CD4-positive, alpha-beta T cell (primary cell): Measurements from ENCODE around the gene FBN1. TPM values are rescaled to one million over a fixed set of nuclear protein-coding genes. Genes with fewer than 3 reads are reported as not detected.

ENCODE experiments used
- ATAC-seq: fragments of 200-7000 bp; cut with Tn5 transposase; one replicate; pipeline ENCODE4 v1.10.0; 2022; ENCODE audit warnings: mild to moderate bottlenecking; ENCODE audit not compliant: poor library complexity
- CTCF ChIA-PET: fragments of 350-600 bp; sonication (Branson Sonifier 250); formaldehyde crosslinking; loops from one replicate; lab custom pipeline; 2021; ENCODE audit warnings: antibody characterized with exemption, inconsistent platforms; lab: Charles Lee
- POLR2A ChIA-PET: fragments of 350-600 bp; sonication (Branson Sonifier 250); formaldehyde crosslinking; loops from one replicate; lab custom pipeline; 2021; ENCODE audit warnings: antibody characterized with exemption, inconsistent platforms; lab: Charles Lee
- DNase-seq, 14 experiments: peaks; one replicate each; pipeline ENCODE4 v3.0.0-alpha.2; 2013 to 2020; ENCODE audit warnings: mixed read lengths in 2 of 14
- H3K27ac ChIP-seq, 2 donors: one replicate each; pipeline versions ENCODE4 v1.5.1 to v1.7.0; 2013; ENCODE audit warnings: low read length in 2 of 2, low read depth in 1 of 2, mild to moderate bottlenecking in 1 of 2
- H3K27me3 ChIP-seq, 2 experiments: 1 replicate in 1 of 2; 2 replicates in 1 of 2; pipeline versions ENCODE4 v1.6.1 to v1.7.0; 2013; ENCODE audit warnings: low read length in 2 of 2, control low read depth in 1 of 2, mild to moderate bottlenecking in 1 of 2, moderate library complexity in 1 of 2; ENCODE audit not compliant: insufficient read depth in 2 of 2, control insufficient read depth in 1 of 2
- H3K36me3 ChIP-seq: one replicate; pipeline ENCODE4 v1.6.1; 2013; ENCODE audit warnings: low read length, control low read depth; ENCODE audit not compliant: insufficient read depth
- H3K4me1 ChIP-seq: one replicate; pipeline ENCODE4 v1.6.1; 2013; ENCODE audit warnings: low read length, control low read depth; ENCODE audit not compliant: insufficient read depth
- H3K4me3 ChIP-seq: one replicate; pipeline ENCODE4 v1.5.1; 2013; ENCODE audit warnings: mild to moderate bottlenecking, low read length, moderate library complexity
- H3K9me3 ChIP-seq, 2 experiments: 1 replicate in 1 of 2; 2 replicates in 1 of 2; pipeline versions ENCODE4 v1.6.1 to v1.7.0; 2013; ENCODE audit warnings: low read length in 2 of 2, mild to moderate bottlenecking in 2 of 2, control low read depth in 1 of 2, moderate library complexity in 1 of 2; ENCODE audit not compliant: control insufficient read depth in 1 of 2, insufficient read depth in 1 of 2
- H3K27ac Mint-ChIP-seq: one replicate; pipeline ENCODE4 v1.8.0; 2020; ENCODE audit warnings: mixed read lengths
- H3K27me3 Mint-ChIP-seq: one replicate; pipeline ENCODE4 v1.8.0; 2021; ENCODE audit warnings: mixed read lengths
- H3K36me3 Mint-ChIP-seq: one replicate; pipeline ENCODE4 v1.8.0; 2021; ENCODE audit warnings: low read depth, mixed read lengths
- H3K4me1 Mint-ChIP-seq: one replicate; pipeline ENCODE4 v1.8.0; 2021; ENCODE audit warnings: low read depth, mixed read lengths
- H3K4me3 Mint-ChIP-seq: one replicate; pipeline ENCODE4 v1.8.0; 2020; ENCODE audit warnings: mild to moderate bottlenecking, mixed read lengths
- H3K9me3 Mint-ChIP-seq: one replicate; pipeline ENCODE4 v1.8.0; 2020; ENCODE audit warnings: mixed read lengths
- intact Hi-C, 2 experiments: fragments of 100-400 bp; cut with DNase I in 1 of 2; cut with micrococcal nuclease in 1 of 2; formaldehyde crosslinking; loops; one replicate each; pipeline versions ENCODE4 v1.15.1 to v1.9.0; 2023 to 2025; cut with DNase I, micrococcal nuclease
- total RNA-seq, 174 experiments: library from RNA in 2 of 174; stranded (reverse) in 2 of 174; gene quantifications; one replicate each; pipeline ENCODE4 v1.2.3 and lab custom pipeline; 2021 to 2026
- TF ChIP-seq, protein P1 (sequence below): fragments of 200-600 bp; IDR thresholded peaks from one replicate; pipeline ENCODE4 v1.8.0; 2022; ENCODE audit warnings: antibody characterized with exemption, mild to moderate bottlenecking

FBN1 gene
- total RNA-seq, 2 experiments from 2014 or later, result 0.11 to 0.25 TPM

DNA sequence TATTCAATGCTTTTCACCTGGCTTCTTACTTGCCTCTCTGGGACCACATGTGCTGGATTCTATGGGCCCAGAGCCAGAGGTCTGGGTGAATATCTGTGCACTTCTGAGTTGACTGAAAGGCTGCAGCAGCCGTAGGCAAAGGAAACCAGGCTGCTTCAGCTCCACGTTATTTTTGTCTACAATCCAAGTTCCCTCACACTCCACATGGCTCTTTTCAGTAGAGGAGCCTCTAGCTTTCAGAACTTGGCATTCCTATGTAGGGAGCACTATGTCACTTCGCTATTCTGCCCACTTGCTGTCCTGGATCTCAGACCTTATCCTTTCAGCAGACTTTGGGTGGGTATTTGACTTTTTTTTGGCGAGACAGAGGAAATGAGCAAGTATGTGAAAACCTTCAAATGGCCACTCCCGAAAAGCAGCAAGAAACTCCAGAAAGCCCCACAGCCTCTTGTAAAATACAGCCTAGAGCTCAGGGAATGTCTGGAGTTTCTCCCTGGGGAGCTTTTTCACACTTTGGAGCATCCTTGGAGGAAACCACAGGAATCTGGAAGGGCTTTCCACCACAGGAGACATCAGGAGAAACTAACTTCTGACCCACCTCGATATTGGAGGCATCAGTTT lies 233.4 kb downstream of the FBN1 start:
- H3K27ac Mint-ChIP-seq, result no peak overlapping the region
- Histone ChIP-seq H3K4me1 (no peaks in the 10 kb centered on the region), H3K9me3 (no peaks in the 10 kb centered on the region), H3K36me3 (no peaks in the 10 kb centered on the region), H3K27ac (no peak overlapping the region), H3K27me3 (no peaks in the 10 kb centered on the region), H3K4me3 (no peak overlapping the region)
- no peaks in the 10 kb centered on the region for H3K4me1 Mint-ChIP-seq
- ChIA-PET POLR2A (no interaction called here), CTCF (no interaction called here)
- DNase-seq, result no peak
- no peaks in the 10 kb centered on the region for H3K27me3 Mint-ChIP-seq
- no peaks in the 10 kb centered on the region for H3K9me3 Mint-ChIP-seq
- no peak for ATAC-seq
- intact Hi-C loops, result no loop called here
- TF ChIP-seq, protein P1, sequence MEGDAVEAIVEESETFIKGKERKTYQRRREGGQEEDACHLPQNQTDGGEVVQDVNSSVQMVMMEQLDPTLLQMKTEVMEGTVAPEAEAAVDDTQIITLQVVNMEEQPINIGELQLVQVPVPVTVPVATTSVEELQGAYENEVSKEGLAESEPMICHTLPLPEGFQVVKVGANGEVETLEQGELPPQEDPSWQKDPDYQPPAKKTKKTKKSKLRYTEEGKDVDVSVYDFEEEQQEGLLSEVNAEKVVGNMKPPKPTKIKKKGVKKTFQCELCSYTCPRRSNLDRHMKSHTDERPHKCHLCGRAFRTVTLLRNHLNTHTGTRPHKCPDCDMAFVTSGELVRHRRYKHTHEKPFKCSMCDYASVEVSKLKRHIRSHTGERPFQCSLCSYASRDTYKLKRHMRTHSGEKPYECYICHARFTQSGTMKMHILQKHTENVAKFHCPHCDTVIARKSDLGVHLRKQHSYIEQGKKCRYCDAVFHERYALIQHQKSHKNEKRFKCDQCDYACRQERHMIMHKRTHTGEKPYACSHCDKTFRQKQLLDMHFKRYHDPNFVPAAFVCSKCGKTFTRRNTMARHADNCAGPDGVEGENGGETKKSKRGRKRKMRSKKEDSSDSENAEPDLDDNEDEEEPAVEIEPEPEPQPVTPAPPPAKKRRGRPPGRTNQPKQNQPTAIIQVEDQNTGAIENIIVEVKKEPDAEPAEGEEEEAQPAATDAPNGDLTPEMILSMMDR, result no peak
- H3K36me3 Mint-ChIP-seq, result no peaks in the 10 kb centered on the region
- no peak overlapping the region for H3K4me3 Mint-ChIP-seq

DNA sequence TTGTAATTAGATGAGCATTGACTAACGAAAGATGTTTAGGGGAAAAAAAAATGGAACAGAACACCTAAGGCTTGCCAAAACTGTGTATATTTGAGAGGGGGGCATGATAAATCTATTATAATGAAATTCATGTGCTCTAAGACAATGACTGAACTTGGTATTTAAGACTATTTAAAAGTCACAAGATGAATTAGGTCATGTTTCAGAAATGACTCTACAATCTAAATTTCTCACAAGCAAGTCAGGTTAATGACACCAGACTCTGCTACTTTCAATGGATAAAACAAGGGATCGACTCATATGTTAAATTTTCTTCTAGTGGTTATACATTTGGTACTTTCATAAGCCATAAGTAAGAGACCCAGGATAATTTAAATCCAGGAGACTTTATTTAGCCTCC lies 235.9 kb downstream of the FBN1 start:
- POLR2A ChIA-PET, result no interaction called here
- H3K9me3 Mint-ChIP-seq, result no peaks in the 10 kb centered on the region
- CTCF ChIA-PET, result no interaction called here
- Histone ChIP-seq H3K4me3 (no peak overlapping the region), H3K27me3 (no peaks in the 10 kb centered on the region), H3K27ac (no peak overlapping the region), H3K4me1 (no peaks in the 10 kb centered on the region), H3K9me3 (no peaks in the 10 kb centered on the region), H3K36me3 (no peaks in the 10 kb centered on the region)
- ATAC-seq (no peak), DNase-seq (no peak)
- no peak overlapping the region for H3K27ac Mint-ChIP-seq
- TF ChIP-seq, protein P1, result no peak
- H3K4me3 Mint-ChIP-seq, result no peak overlapping the region
- H3K27me3 Mint-ChIP-seq, result no peaks in the 10 kb centered on the region
- H3K36me3 Mint-ChIP-seq, result no peaks in the 10 kb centered on the region
- H3K4me1 Mint-ChIP-seq, result no peaks in the 10 kb centered on the region
- intact Hi-C loops, result no loop called here

DNA sequence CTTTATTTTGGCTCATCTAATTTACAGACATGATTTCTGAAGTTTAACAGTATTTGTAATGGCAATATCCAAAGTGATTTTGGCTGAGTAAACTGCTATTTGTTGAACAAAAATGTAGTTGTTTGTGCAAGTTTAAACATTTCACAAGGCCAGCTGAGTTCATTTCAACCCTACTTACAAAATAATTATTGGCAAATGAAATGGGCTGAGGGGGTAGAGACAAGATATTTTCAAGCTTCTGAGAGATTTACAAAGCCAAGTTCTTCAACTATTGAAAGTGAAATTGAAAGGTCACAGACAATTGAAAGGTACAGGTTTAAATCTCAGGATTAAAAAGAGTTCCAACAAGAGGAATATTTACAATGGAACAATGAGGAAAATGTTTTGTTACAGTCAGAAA lies 237.2 kb downstream of the FBN1 start:
- H3K27me3 Mint-ChIP-seq, result no peaks in the 10 kb centered on the region
- H3K9me3 ChIP-seq, result no peaks in the 10 kb centered on the region
- TF ChIP-seq, protein P1, result no peak
- no peaks in the 10 kb centered on the region for H3K4me1 ChIP-seq
- H3K9me3 Mint-ChIP-seq, result no peaks in the 10 kb centered on the region
- no peaks in the 10 kb centered on the region for H3K36me3 Mint-ChIP-seq
- H3K27ac ChIP-seq, result no peak overlapping the region
- H3K4me3 Mint-ChIP-seq, result no peak overlapping the region
- no peaks in the 10 kb centered on the region for H3K4me1 Mint-ChIP-seq
- H3K27ac Mint-ChIP-seq, result no peak overlapping the region
- POLR2A ChIA-PET, result interaction anchor here (0.7 kb wide), 1 partner anchor 9 kb away, joined by 3 read pairs; no protein-coding TSS in a partner anchor
- H3K4me3 ChIP-seq, result no peak overlapping the region
- ATAC-seq (no peak), DNase-seq (no peak)
- H3K27me3 ChIP-seq, result no peaks in the 10 kb centered on the region
- no peaks in the 10 kb centered on the region for H3K36me3 ChIP-seq
- intact Hi-C loops, result no loop called here
- CTCF ChIA-PET, result interaction anchor here (0.7 kb wide), 1 partner anchor 36 kb away, joined by 3 read pairs; no protein-coding TSS in a partner anchor
